Smooth muscle cell (in vitro differentiated cells): ENCODE results near the gene KATNAL1. TPM values are rescaled to one million over a fixed set of nuclear protein-coding genes. Genes with fewer than 3 reads are reported as not detected.

Experiments
- DNase-seq: peaks from one replicate; lab custom pipeline; 2025; ENCODE audit not compliant: unreplicated experiment; lab: John Stamatoyannopoulos, UW
- H2AFZ ChIP-seq: fragments of 200-600 bp; sonication (generic); 2 replicates; pipeline ENCODE4 v1.6.0; 2016; ENCODE audit warnings: antibody characterized with exemption, low read depth, mild to moderate bottlenecking
- H3F3A ChIP-seq: fragments of 200-600 bp; sonication (generic); 2 replicates; pipeline ENCODE4 v1.6.0; 2017; ENCODE audit warnings: antibody characterized with exemption, low read depth
- H3K27ac ChIP-seq: fragments of 200-600 bp; sonication (generic); 2 replicates; pipeline ENCODE4 v1.5.1; 2016; ENCODE audit warnings: low read depth, mild to moderate bottlenecking
- H3K27me3 ChIP-seq: fragments of 200-600 bp; sonication (generic); 2 replicates; pipeline ENCODE4 v1.6.1; 2016; ENCODE audit warnings: low read depth, mild to moderate bottlenecking
- H3K36me3 ChIP-seq: fragments of 200-600 bp; sonication (generic); 2 replicates; pipeline ENCODE4 v1.5.1; 2016; ENCODE audit warnings: low read depth
- H3K4me1 ChIP-seq: fragments of 200-600 bp; sonication (generic); 2 replicates; pipeline ENCODE4 v1.5.1; 2016; ENCODE audit warnings: low read depth
- H3K4me2 ChIP-seq: fragments of 200-600 bp; sonication (generic); 2 replicates; pipeline ENCODE4 v1.6.0; 2016; ENCODE audit warnings: mild to moderate bottlenecking
- H3K4me3 ChIP-seq: fragments of 200-600 bp; sonication (generic); 2 replicates; pipeline ENCODE4 v1.5.1; 2016; ENCODE audit warnings: mild to moderate bottlenecking
- H3K79me2 ChIP-seq: fragments of 200-600 bp; sonication (generic); 2 replicates; pipeline ENCODE4 v1.6.0; 2016; ENCODE audit warnings: low read depth, mild to moderate bottlenecking
- H3K9ac ChIP-seq: fragments of 200-600 bp; sonication (generic); 2 replicates; pipeline ENCODE4 v1.6.0; 2016; ENCODE audit warnings: low read depth
- H3K9me3 ChIP-seq: fragments of 200-600 bp; sonication (generic); replicated peaks from 2 replicates; pipeline ENCODE4 v1.5.1; 2016; ENCODE audit warnings: low read depth
- H4K20me1 ChIP-seq: fragments of 200-600 bp; sonication (generic); 2 replicates; pipeline ENCODE4 v1.6.0; 2016; ENCODE audit warnings: low read depth
- whole genome bisulfite sequencing: methylation state at CpG from one replicate; pipeline ENCODE4 v1.1.7; 2016; ENCODE audit warnings: low lambda C conversion rate; 5-methylcytosine and 5-hydroxymethylcytosine counted together
- polyA plus RNA-seq: library from polyadenylated mRNA; unstranded; fragments of >200 nt; fragmentation: Nextera tagmentation; extraction: Ambion mirVana; gene quantifications from 2 replicates; pipeline ENCODE4 v1.2.1, GENCODE V29; 2016
- total RNA-seq: library from RNA; depleted of rRNA; stranded (reverse); fragments of >200 nt; gene quantifications from 2 replicates; pipeline ENCODE4 v1.2.3, GENCODE V29; 2014
- TF ChIP-seq, protein P1 (sequence below): fragments of 200-600 bp; sonication (generic); IDR thresholded peaks from 2 replicates; pipeline ENCODE4 v1.5.1; 2017; ENCODE audit warnings: borderline replicate concordance, mild to moderate bottlenecking, antibody characterized with exemption; ENCODE audit not compliant: insufficient read depth, poor library complexity, severe bottlenecking

KATNAL1 gene
- total and polyA plus RNA-seq, 2 experiments from 2014 or later, result 12.4 to 35.1 TPM

DNA sequence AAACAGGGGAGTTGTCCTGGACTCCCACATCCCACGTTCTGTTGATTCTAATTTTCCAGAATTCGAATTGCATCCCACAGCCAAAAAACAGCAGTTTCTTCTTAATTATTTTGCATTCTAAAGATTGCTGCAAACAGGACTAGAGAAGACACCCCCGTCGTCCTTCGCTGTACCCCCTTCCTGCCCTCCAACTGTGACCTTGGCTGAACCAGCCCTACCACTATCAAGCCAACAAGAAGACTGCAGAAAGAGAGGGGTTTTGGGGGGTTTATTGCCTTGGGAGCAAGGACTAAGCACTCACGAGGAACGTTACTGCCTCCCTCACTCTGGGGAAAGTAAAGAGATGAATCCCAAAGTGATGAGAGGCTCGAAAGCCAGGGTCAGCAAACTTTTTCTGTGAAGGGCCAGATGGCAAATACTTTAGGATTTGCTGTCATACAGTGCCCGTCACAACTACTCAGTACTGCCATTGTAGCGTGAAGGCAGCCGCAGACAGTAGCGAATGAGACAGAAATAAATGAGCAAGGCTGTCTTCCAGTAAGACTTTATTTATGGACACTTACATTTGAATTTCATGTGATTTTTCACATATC, 32.5 kb upstream of the KATNAL1 start:
- Histone ChIP-seq H3F3A (peaks cover 15% of the 10 kb centered on the region), H3K9me3 (no peaks in the 10 kb centered on the region), H3K36me3 (no peaks in the 10 kb centered on the region), H3K4me3 (no peak overlapping the region), H3K27me3 (no peaks in the 10 kb centered on the region), H3K4me2 (peak overlapping the region; percentile 79), H3K27ac (peak overlapping the region; percentile 79), H3K79me2 (no peaks in the 10 kb centered on the region), H2AFZ (peak overlapping the region; percentile 75), H3K4me1 (peaks cover 16% of the 10 kb centered on the region), H3K9ac (peak overlapping the region; percentile 11), H4K20me1 (no peaks in the 10 kb centered on the region)
- no peak for DNase-seq
- 77% methylated on average over 12 of the region's 12 CpGs for WGBS
- TF ChIP-seq, protein P1, sequence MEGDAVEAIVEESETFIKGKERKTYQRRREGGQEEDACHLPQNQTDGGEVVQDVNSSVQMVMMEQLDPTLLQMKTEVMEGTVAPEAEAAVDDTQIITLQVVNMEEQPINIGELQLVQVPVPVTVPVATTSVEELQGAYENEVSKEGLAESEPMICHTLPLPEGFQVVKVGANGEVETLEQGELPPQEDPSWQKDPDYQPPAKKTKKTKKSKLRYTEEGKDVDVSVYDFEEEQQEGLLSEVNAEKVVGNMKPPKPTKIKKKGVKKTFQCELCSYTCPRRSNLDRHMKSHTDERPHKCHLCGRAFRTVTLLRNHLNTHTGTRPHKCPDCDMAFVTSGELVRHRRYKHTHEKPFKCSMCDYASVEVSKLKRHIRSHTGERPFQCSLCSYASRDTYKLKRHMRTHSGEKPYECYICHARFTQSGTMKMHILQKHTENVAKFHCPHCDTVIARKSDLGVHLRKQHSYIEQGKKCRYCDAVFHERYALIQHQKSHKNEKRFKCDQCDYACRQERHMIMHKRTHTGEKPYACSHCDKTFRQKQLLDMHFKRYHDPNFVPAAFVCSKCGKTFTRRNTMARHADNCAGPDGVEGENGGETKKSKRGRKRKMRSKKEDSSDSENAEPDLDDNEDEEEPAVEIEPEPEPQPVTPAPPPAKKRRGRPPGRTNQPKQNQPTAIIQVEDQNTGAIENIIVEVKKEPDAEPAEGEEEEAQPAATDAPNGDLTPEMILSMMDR, result no peak

DNA sequence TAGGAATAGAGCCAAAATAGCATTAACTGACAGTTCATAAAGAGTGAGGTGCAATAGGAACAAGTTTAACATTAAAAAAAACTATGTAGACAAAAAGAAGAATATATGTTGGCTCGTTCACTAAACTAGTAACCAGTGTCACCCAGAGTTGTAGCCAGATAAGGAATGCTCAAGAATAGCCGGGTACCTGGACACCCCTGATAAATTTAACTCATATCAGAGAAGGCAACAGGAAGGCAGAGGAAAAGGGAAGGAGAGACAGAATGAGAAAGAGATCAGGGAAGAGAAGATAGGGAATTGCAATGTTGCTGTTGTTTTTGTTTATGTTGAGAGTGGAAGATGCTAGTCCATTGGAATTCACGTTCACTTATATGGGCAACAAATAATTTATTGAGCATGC, 31.6 kb upstream of the KATNAL1 start:
- no peak overlapping the region for H3K4me2 ChIP-seq
- no peaks in the 10 kb centered on the region for H3K79me2 ChIP-seq
- no peak overlapping the region for H3K4me3 ChIP-seq
- 94% methylated on average over 3 of the region's 3 CpGs for WGBS
- no peak overlapping the region for H2AFZ ChIP-seq
- H3K9ac ChIP-seq, result no peak overlapping the region
- H3K4me1 ChIP-seq, result peaks cover 16% of the 10 kb centered on the region
- H3K36me3 ChIP-seq, result no peaks in the 10 kb centered on the region
- DNase-seq, result no peak
- H3K27me3 ChIP-seq, result no peaks in the 10 kb centered on the region
- H3K9me3 ChIP-seq, result no peaks in the 10 kb centered on the region
- H3K27ac ChIP-seq, result no peak overlapping the region
- TF ChIP-seq, protein P1, result no peak
- no peaks in the 10 kb centered on the region for H4K20me1 ChIP-seq
- H3F3A ChIP-seq, result peaks cover 15% of the 10 kb centered on the region

DNA sequence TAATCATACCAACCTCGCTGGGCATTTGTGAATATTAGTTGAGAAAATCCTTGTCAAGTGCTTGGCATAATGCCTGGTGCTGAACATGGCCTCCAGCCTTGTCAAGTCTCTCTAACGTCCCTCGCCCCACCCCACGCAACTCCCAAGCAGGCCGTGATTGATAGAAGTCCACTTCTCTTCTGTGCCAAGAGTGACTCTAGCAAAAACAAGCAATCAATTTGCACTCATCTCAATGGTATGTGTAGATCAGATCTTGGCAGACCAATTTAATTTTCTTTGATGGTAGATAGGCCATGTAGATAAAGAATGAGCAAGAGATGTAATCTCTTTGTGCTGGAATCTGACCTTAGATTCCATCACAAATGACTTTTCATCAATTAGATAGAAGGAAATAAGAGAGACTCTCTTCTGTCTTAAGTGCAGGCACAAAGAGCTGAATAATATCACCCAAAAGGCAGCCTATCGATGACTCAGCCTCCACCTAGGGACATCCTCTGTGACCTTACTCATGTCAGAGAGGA, 31.0 kb upstream of the KATNAL1 start:
- no peak for DNase-seq
- Histone ChIP-seq H3K4me3 (no peak overlapping the region), H4K20me1 (no peaks in the 10 kb centered on the region), H3K4me1 (peaks cover 16% of the 10 kb centered on the region), H3K9me3 (no peaks in the 10 kb centered on the region), H3K79me2 (no peaks in the 10 kb centered on the region), H3K9ac (no peak overlapping the region), H2AFZ (no peak overlapping the region), H3K27me3 (no peaks in the 10 kb centered on the region), H3F3A (peaks cover 15% of the 10 kb centered on the region), H3K36me3 (no peaks in the 10 kb centered on the region), H3K27ac (no peak overlapping the region), H3K4me2 (no peak overlapping the region)
- TF ChIP-seq, protein P1, result no peak
- 73% methylated on average over 6 of the region's 6 CpGs for WGBS
